ENCODE data around the gene ZHX3. TPM values are rescaled to one million over a fixed set of nuclear protein-coding genes. Genes with fewer than 3 reads are reported as not detected.

Gene ZHX3
- total and polyA plus RNA-seq, 11 donors, result 10.9 to 43.9 (median 32.3) TPM

DNA sequence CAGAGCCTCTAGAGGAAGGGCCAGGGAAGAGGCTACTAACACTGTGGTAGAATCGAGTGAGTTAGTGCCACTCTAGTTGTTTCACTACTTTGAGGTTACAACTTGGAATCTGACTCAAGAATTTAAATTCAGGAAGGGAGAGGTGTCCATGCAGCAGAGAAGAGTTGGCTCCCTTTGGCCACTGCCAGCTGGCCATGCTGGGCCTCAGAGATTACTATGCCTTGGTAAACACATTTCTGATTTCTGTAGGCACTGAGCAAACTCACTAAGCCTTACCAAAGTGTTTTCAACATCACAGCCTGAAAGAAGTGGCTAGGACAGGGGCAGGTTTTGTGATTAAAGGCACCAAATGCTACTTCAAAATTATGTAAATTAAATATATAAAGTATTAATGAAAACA, 61.9 kb downstream of the ZHX3 start:
- Histone ChIP-seq H3K9me3 (no peaks in the 10 kb centered on the region), H3K27ac (no peak overlapping the region), H3K27me3 (no peaks in the 10 kb centered on the region), H3K4me1 (peaks cover 0 to 11% (median 7%) of the 10 kb centered on the region in 12 donors), H3K4me3 (no peak overlapping the region), H3K36me3 (no peaks in the 10 kb centered on the region)
- no peak for TF ChIP-seq CTCF (IDR thresholded peaks at IDR 0.05)
- TF ChIP-seq POLR2A (IDR thresholded peaks at IDR 0.05), result no peak
- DNase-seq (no peak), ATAC-seq (no peak)
- WGBS, 4 donors, result 92 to 100% (median 96%) methylated on average over 1 of the region's 1 CpG
- intact Hi-C loops (cut with DNase I), result no loop called here

DNA sequence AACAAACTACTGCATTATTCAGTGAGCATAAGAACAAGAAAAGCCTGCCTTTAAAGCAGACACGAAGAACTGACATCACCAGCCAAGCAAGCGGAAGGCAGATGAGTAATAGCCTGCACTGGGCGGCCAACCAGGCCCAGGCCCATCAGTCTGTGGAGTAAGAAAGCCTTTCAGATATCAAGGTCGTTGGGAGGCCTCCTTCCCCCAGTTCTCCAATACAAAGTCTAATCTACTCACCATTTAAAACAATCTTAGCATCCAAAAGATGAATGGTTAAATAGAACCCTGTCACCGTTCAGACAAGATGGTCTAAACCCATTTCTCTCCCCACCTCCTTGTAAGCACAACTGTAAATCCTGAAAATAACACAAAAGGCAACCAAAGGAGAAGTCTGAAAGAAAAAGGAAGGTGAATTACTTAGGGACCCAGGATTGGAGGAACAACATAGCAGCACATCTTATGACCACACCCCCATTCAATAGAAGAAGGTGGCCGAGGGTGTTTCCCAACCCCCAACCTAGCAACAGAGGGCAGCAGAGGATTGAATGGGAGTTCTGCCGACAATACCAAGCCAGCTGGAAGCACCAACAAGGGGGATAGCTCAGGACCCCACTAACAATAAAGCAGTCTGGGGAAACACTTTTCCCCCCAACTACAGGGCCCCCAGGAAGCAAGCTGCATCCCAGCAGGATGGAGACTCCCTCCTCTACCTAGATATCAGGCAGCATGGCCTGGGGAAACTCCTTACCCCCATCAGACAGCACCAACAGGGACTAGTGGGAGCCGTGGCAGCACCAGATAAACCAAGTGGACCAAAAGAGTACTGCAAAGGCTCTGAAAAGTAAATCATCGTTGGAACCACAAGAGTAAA, 67.9 kb downstream of the ZHX3 start:
- no peak overlapping the region for H3K4me3 ChIP-seq
- peak overlapping the region; percentile 79 to 95 (median 89) for H3K27ac ChIP-seq
- peaks cover 32 to 65% (median 60%) of the 10 kb centered on the region in 12 donors for H3K4me1 ChIP-seq
- H3K36me3 ChIP-seq, result no peaks in the 10 kb centered on the region
- intact Hi-C loops (cut with DNase I), result loop anchor here (2.0 to 10.0 kb wide), 10 partner anchors 63 to 158 kb away; partner anchors contain the start of genes ZHX3 (in 7 of the 10) and LPIN3 (in 1 of the 10)
- H3K9me3 ChIP-seq, result no peaks in the 10 kb centered on the region
- no peaks in the 10 kb centered on the region for H3K27me3 ChIP-seq
- DNase-seq, result peak; percentile 45 to 82 (median 71)
- ATAC-seq, result peak; percentile 80 to 90 (median 84)
- 39 to 54% (median 45%) methylated on average over 9 of the region's 9 CpGs for WGBS, 4 donors
- no peak for TF ChIP-seq POLR2A (IDR thresholded peaks at IDR 0.05)
- peak in 11 of 12 donors; percentile 10 to 49 (median 37) for TF ChIP-seq CTCF (IDR thresholded peaks at IDR 0.05)

DNA sequence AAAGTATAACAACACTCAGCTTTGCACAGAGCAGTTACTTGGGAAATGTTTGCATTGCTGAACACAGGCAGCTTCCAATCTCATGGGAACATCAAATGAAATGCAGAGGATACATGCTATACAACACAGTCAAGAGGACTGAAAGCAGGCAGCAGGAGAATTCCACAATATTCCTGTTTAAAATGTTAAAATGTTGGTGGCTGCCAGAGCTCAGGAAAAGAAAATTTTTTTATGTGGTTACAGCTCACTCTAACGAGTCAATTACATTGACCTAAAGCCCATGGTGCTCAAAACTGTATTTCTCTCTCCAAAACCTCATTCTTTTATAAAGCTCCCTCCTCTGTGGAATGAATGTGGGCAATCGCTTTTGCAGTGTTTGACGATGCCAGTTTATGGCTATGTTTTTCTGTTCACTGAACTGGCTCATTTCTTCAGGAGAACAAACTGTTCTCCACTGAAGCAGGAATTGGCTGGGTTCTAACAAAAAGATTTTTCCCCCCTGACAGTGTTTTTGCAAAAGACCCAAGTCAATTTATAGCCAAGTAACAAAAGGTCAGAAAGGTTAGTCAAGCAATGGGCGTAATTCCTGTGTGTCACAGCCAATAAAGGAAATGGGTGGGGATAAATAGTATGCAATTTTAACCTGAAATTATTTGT, 69.0 kb downstream of the ZHX3 start:
- Histone ChIP-seq H3K27me3 (no peaks in the 10 kb centered on the region), H3K36me3 (no peaks in the 10 kb centered on the region), H3K4me1 (peaks cover 32 to 76% (median 63%) of the 10 kb centered on the region in 12 donors), H3K9me3 (no peaks in the 10 kb centered on the region), H3K4me3 (no peak overlapping the region), H3K27ac (peak overlapping the region; percentile 79 to 95 (median 89))
- intact Hi-C loops (cut with DNase I), result loop anchor here in 8 of 10 donors (1.0 to 10.0 kb wide), 10 partner anchors 68 to 159 kb away; partner anchors contain the start of genes ZHX3 (in 7 of the 8) and LPIN3 (in 1 of the 8)
- TF ChIP-seq POLR2A (IDR thresholded peaks at IDR 0.05) (peak in 1 of 2 donors; percentile 59), CTCF (IDR thresholded peaks at IDR 0.05) (no peak)
- 33 to 57% (median 41%) methylated on average over 4 of the region's 4 CpGs for WGBS, 4 donors
- ATAC-seq, result peak; percentile 68 to 75 (median 73)
- DNase-seq, result peak in 1 of 5 donors; percentile 17

All from heart left ventricle (tissue), 16 donors.